ENCODE results near the gene GDF2. TPM values are rescaled to one million over a fixed set of nuclear protein-coding genes. Genes with fewer than 3 reads are reported as not detected.

Gene GDF2
- total RNA-seq, 3 donors from 2014 or later (not counting 1 experiment from before 2014, with no cell fraction given): not detected

DNA sequence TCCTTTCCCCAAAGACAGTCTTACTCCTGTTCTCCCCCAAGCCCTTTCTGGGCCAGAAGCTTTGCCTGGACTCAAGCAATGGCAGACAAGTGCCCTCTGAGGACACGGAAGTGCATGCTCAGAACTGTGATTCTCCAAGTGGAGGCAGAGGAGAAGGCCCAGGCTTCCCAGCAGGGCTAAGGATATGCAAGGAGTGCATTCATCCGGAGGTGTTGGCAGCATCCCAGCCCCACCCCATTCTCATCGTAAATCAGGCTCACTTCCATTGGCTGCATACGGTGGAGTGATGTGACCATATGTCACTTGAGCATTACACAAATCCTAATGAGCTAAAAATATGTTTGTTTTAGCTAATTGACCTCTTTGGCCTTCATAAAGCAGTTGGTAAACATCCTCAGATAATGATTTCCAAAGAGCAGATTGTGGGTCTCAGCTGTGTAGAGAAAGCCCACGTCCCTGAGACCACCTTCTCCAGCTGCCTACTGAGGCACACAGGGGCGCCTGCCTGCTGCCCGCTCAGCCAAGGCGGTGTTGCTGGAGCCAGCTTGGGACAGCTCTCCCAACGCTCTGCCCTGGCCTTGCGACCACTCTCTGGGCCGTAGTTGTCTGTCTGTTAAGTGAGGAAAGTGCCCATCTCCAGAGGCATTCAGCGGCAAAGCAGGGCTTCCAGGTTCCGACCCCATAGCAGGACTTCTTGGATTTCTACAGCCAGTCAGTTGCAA is 24.5 kb downstream of the GDF2 start:
- no peaks in the 10 kb centered on the region for H3K9me3 Mint-ChIP-seq
- intact Hi-C loops (cut with micrococcal nuclease): no loop called here
- Histone ChIP-seq H3K4me1 (ENCODE audit: control insufficient read depth, insufficient read depth, low read length) (no peaks in the 10 kb centered on the region), H3K27me3 (ENCODE audit: control insufficient read depth, insufficient read depth, low read length) (no peaks in the 10 kb centered on the region), H3K27ac (ENCODE audit: low read length) (no peak overlapping the region), H3K36me3 (ENCODE audit: control insufficient read depth, insufficient read depth, low read length) (no peaks in the 10 kb centered on the region), H3K4me3 (ENCODE audit: low read length) (no peak overlapping the region), H3K9me3 (ENCODE audit: control insufficient read depth, insufficient read depth, low read length) (no peaks in the 10 kb centered on the region)
- peaks cover 0 to 6% of the 10 kb centered on the region in 2 donors for H3K27me3 Mint-ChIP-seq (ENCODE audit: low read depth in 2 of 2)
- 85% methylated on average over 12 of the region's 13 CpGs for WGBS (ENCODE audit: insufficient coverage)
- no peaks in the 10 kb centered on the region for H3K4me1 Mint-ChIP-seq
- no peak overlapping the region for H3K4me3 Mint-ChIP-seq
- TF ChIP-seq, protein P1, sequence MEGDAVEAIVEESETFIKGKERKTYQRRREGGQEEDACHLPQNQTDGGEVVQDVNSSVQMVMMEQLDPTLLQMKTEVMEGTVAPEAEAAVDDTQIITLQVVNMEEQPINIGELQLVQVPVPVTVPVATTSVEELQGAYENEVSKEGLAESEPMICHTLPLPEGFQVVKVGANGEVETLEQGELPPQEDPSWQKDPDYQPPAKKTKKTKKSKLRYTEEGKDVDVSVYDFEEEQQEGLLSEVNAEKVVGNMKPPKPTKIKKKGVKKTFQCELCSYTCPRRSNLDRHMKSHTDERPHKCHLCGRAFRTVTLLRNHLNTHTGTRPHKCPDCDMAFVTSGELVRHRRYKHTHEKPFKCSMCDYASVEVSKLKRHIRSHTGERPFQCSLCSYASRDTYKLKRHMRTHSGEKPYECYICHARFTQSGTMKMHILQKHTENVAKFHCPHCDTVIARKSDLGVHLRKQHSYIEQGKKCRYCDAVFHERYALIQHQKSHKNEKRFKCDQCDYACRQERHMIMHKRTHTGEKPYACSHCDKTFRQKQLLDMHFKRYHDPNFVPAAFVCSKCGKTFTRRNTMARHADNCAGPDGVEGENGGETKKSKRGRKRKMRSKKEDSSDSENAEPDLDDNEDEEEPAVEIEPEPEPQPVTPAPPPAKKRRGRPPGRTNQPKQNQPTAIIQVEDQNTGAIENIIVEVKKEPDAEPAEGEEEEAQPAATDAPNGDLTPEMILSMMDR (IDR thresholded peaks at IDR 0.05): no peak
- H3K27ac Mint-ChIP-seq: no peak overlapping the region
- H3K36me3 Mint-ChIP-seq: no peaks in the 10 kb centered on the region
- ATAC-seq: no peak
- DNase-seq: no peak

DNA sequence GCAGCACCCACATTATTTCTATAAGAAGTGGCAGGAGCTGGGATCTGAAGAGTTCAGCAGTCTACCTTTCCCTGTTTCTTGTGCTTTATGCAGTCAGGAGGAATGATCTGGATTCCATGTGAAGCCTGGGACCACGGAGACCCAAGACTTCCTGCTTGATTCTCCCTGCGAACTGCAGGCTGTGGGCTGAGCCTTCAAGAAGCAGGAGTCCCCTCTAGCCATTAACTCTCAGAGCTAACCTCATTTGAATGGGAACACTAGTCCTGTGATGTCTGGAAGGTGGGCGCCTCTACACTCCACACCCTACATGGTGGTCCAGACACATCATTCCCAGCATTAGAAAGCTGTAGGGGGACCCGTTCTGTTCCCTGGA is 25.0 kb downstream of the GDF2 start:
- TF ChIP-seq, protein P1 (IDR thresholded peaks at IDR 0.05): no peak
- H3K4me3 ChIP-seq (ENCODE audit: low read length): no peak overlapping the region
- WGBS (ENCODE audit: insufficient coverage): 75% methylated on average over 4 of the region's 4 CpGs

DNA sequence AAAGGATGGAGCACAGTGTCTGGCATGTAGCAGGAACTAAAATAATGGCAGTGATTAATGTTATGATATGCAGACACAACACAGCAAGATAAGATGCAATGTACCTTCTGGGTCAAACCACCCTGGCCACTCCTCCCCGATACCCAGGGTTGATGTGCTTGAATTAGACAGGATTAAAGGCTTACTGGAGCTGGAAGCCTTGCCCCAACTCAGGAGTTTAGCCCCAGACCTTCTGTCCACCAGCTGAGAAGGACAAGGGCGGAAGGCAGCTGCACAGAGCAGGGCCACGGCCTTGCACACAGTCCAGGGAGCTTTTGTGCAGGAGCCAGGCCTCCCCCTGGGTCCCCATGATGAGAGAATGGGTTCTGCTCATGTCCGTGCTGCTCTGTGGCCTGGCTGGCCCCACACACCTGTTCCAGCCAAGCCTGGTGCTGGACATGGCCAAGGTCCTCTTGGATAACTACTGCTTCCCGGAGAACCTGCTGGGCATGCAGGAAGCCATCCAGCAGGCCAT is 25.9 kb downstream of the GDF2 start, which contains the start of gene RBP3:
Gene RBP3 (plus strand): TSS at position 226 of the 514 bp plus-strand sequence. CDS start 122 bp downstream, at position 348.
- no peaks in the 10 kb centered on the region for H3K27me3 ChIP-seq (ENCODE audit: control insufficient read depth, insufficient read depth, low read length)
- H3K4me3 ChIP-seq (ENCODE audit: low read length): no peak within 1 kb of the TSS
- TF ChIP-seq, protein P1 (IDR thresholded peaks at IDR 0.05): no peak
- 87% methylated on average over 5 of the region's 5 CpGs for WGBS (ENCODE audit: insufficient coverage)
- H3K4me1 ChIP-seq (ENCODE audit: control insufficient read depth, insufficient read depth, low read length): no peaks in the 10 kb centered on the region
- no peak for ATAC-seq
- Mint-ChIP-seq H3K27me3 (ENCODE audit: low read depth in 2 of 2) (peaks cover 0 to 6% of the 10 kb centered on the region in 2 donors), H3K4me1 (no peaks in the 10 kb centered on the region), H3K27ac (no peak within 1 kb of the TSS), H3K4me3 (no peak within 1 kb of the TSS), H3K9me3 (no peaks in the 10 kb centered on the region), H3K36me3 (no peaks in the 10 kb centered on the region)
- intact Hi-C loops (cut with micrococcal nuclease): no loop called here
- no peaks in the 10 kb centered on the region for H3K9me3 ChIP-seq (ENCODE audit: control insufficient read depth, insufficient read depth, low read length)
- no peak within 1 kb of the TSS for H3K27ac ChIP-seq (ENCODE audit: low read length)
- DNase-seq: no peak
- H3K36me3 ChIP-seq (ENCODE audit: control insufficient read depth, insufficient read depth, low read length): no peaks in the 10 kb centered on the region

More for the DNA sequence above, 25.0 kb downstream of the GDF2 start:
- H3K4me1 ChIP-seq (ENCODE audit: control insufficient read depth, insufficient read depth, low read length): no peaks in the 10 kb centered on the region
- ATAC-seq: no peak
- intact Hi-C loops (cut with micrococcal nuclease): no loop called here
- H3K27ac Mint-ChIP-seq: no peak overlapping the region
- no peaks in the 10 kb centered on the region for H3K4me1 Mint-ChIP-seq
- peaks cover 0 to 6% of the 10 kb centered on the region in 2 donors for H3K27me3 Mint-ChIP-seq (ENCODE audit: low read depth in 2 of 2)
- no peak overlapping the region for H3K27ac ChIP-seq (ENCODE audit: low read length)
- H3K4me3 Mint-ChIP-seq: no peak overlapping the region
- DNase-seq: no peak
- H3K36me3 ChIP-seq (ENCODE audit: control insufficient read depth, insufficient read depth, low read length): no peaks in the 10 kb centered on the region
- no peaks in the 10 kb centered on the region for H3K36me3 Mint-ChIP-seq
- H3K27me3 ChIP-seq (ENCODE audit: control insufficient read depth, insufficient read depth, low read length): no peaks in the 10 kb centered on the region
- H3K9me3 ChIP-seq (ENCODE audit: control insufficient read depth, insufficient read depth, low read length): no peaks in the 10 kb centered on the region
- no peaks in the 10 kb centered on the region for H3K9me3 Mint-ChIP-seq
